Tibial nerve (tissue), 4 donors: ENCODE measurements around the gene KATNAL1. TPM values are rescaled to one million over a fixed set of nuclear protein-coding genes. Genes with fewer than 3 reads are reported as not detected.

Source experiments
- DNase-seq, 2 donors: peaks; one replicate each; pipeline ENCODE4 v3.0.0-alpha.2; 2019; ENCODE audit warnings: low spot score in 2 of 2
- H3K27ac ChIP-seq, 4 donors: fragments of 200-600 bp; sonication (generic) in 3 of 4; one replicate each; pipeline ENCODE4 v1.5.1; 2017 to 2019; ENCODE audit warnings: mild to moderate bottlenecking in 1 of 4
- H3K27me3 ChIP-seq, 2 donors: fragments of 200-600 bp; sonication (generic) in 1 of 2; one replicate each; pipeline versions ENCODE4 v1.5.1 to v1.6.0; 2017 to 2019
- H3K36me3 ChIP-seq, 3 donors: fragments of 200-600 bp; sonication (generic); one replicate each; pipeline ENCODE4 v1.5.1; 2018 to 2019
- H3K4me1 ChIP-seq, 4 donors: fragments of 200-600 bp; sonication (generic) in 3 of 4; one replicate each; pipeline ENCODE4 v1.5.1; 2017 to 2019
- H3K4me3 ChIP-seq, 4 donors: fragments of 200-600 bp; sonication (generic) in 3 of 4; one replicate each; pipeline ENCODE4 v1.5.1; 2017 to 2019; ENCODE audit warnings: mild to moderate bottlenecking in 1 of 4, moderate library complexity in 1 of 4
- H3K9me3 ChIP-seq, 4 donors: fragments of 200-600 bp; sonication (generic) in 3 of 4; one replicate each; pipeline ENCODE4 v1.5.1; 2017 to 2019
- EP300 ChIP-seq, 2 donors: sonication (generic); formaldehyde crosslinking; IDR thresholded peaks; one replicate each; pipeline ENCODE4 v1.6.1; 2017; ENCODE audit warnings: antibody characterized with exemption in 2 of 2, mild to moderate bottlenecking in 1 of 2
- POLR2A ChIP-seq, 2 donors: fragments of 450-650 bp; IDR thresholded peaks; one replicate each; pipeline ENCODE4 v1.6.1; 2017; ENCODE audit warnings: antibody characterized with exemption in 2 of 2, mild to moderate bottlenecking in 2 of 2, moderate library complexity in 2 of 2
- WGBS, 2 donors: methylation state at CpG; one replicate each; pipeline ENCODE4 v1.1.5; 2018; 5-methylcytosine and 5-hydroxymethylcytosine counted together
- total RNA-seq, 4 donors: library from RNA; depleted of rRNA; stranded (reverse); fragments of >200 nt; gene quantifications; one replicate each; pipeline ENCODE4 v1.1.0, GENCODE V29; 2016
- TF ChIP-seq, protein P1 (sequence below), 5 experiments: fragments of 200-600 bp in 3 of 5; fragments of 450-650 bp in 2 of 5; sonication (generic) in 3 of 5; IDR thresholded peaks; one replicate each; pipeline ENCODE4 v1.5.1; 2016 to 2019; ENCODE audit warnings: antibody characterized with exemption in 5 of 5, mild to moderate bottlenecking in 3 of 5, moderate library complexity in 2 of 5

Gene KATNAL1
- total RNA-seq, 4 donors from 2014 or later: 13.5 to 27.2 (median 21.7) TPM

DNA sequence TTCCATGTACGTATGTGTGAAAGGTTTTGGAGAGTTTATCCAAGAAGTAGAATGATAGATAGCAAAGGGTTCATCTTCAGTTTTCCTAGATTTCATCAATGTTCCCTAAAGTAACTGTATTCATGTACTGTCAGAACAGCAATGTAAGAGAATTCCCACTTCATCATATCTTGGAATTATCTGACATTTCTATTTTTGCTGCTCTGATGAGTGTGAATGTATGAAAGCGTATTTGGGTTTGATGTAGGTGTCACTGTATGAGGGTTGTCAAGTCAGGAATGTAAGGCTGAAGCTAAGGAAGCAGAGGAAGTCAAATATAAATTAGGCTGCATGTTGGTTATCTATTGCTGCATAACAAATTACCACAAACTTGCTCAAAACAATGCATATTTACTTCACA is 7.2 kb upstream of the KATNAL1 start:
- Histone ChIP-seq H3K4me1 (peaks cover 0 to 48% (median 22%) of the 10 kb centered on the region in 4 donors), H3K4me3 (no peak overlapping the region), H3K27me3 (no peaks in the 10 kb centered on the region), H3K36me3 (peaks cover 0 to 8% (median 0%) of the 10 kb centered on the region in 3 donors), H3K9me3 (no peaks in the 10 kb centered on the region), H3K27ac (no peak overlapping the region)
- DNase-seq: no peak
- TF ChIP-seq POLR2A (IDR thresholded peaks at IDR 0.05) (no peak), EP300 (IDR thresholded peaks at IDR 0.05) (no peak)
- TF ChIP-seq, protein P1, sequence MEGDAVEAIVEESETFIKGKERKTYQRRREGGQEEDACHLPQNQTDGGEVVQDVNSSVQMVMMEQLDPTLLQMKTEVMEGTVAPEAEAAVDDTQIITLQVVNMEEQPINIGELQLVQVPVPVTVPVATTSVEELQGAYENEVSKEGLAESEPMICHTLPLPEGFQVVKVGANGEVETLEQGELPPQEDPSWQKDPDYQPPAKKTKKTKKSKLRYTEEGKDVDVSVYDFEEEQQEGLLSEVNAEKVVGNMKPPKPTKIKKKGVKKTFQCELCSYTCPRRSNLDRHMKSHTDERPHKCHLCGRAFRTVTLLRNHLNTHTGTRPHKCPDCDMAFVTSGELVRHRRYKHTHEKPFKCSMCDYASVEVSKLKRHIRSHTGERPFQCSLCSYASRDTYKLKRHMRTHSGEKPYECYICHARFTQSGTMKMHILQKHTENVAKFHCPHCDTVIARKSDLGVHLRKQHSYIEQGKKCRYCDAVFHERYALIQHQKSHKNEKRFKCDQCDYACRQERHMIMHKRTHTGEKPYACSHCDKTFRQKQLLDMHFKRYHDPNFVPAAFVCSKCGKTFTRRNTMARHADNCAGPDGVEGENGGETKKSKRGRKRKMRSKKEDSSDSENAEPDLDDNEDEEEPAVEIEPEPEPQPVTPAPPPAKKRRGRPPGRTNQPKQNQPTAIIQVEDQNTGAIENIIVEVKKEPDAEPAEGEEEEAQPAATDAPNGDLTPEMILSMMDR (IDR thresholded peaks at IDR 0.05): no peak
- WGBS, 2 donors: 91 to 92% methylated on average over 2 of the region's 2 CpGs

DNA sequence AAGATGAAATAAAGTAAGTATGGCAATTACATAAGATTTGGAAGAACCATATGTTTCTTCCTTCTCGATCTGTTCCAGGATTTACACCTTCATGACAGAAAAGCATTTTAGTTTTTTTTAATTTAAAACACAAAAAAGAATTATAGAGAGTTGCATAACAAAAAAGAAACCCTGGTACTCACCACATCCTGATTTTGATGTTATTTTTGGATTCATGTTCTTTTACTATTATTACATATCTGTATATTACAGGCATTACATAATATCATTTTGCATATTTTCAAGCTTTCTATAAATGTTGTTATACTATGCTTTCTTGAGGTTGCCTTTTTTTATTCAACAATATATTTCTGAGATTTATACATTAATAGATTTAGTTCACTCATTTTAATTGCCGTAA is 6.7 kb upstream of the KATNAL1 start:
- no peak for DNase-seq
- Histone ChIP-seq H3K9me3 (no peaks in the 10 kb centered on the region), H3K36me3 (peaks cover 0 to 8% (median 0%) of the 10 kb centered on the region in 3 donors), H3K4me1 (peaks cover 0 to 43% (median 21%) of the 10 kb centered on the region in 4 donors), H3K27ac (no peak overlapping the region), H3K4me3 (no peak overlapping the region), H3K27me3 (no peaks in the 10 kb centered on the region)
- TF ChIP-seq POLR2A (IDR thresholded peaks at IDR 0.05): no peak
- WGBS, 2 donors: 92 to 94% methylated on average over 2 of the region's 2 CpGs

DNA sequence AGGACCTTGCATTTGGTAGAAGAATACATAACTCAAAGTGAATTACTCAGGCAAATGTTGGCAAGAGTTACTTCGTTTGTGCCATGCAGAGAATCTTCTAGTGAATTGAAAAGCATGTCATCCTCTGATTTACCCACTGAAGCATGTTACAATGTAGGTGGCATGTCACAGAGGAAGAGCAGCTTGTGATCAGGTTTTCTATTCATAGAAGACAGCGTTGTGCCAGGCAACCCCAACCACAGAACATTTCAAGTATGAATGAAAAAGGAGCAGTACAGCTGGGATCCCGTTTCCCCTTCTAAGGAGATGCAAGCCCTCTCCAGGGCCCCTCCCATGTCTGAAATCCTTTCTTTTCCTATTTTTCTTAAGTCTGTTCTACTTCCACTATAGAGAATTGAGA is 6.0 kb upstream of the KATNAL1 start:
- TF ChIP-seq, protein P1 (IDR thresholded peaks at IDR 0.05): no peak
- TF ChIP-seq POLR2A (IDR thresholded peaks at IDR 0.05) (no peak), EP300 (IDR thresholded peaks at IDR 0.05) (no peak)
- no peak for DNase-seq
- Histone ChIP-seq H3K9me3 (no peaks in the 10 kb centered on the region), H3K36me3 (peaks cover 0 to 8% (median 0%) of the 10 kb centered on the region in 3 donors), H3K4me3 (no peak overlapping the region), H3K4me1 (peaks cover 0 to 41% (median 18%) of the 10 kb centered on the region in 4 donors), H3K27ac (no peak overlapping the region), H3K27me3 (no peaks in the 10 kb centered on the region)
- 50 to 56% methylated on average over 3 of the region's 3 CpGs for WGBS, 2 donors

DNA sequence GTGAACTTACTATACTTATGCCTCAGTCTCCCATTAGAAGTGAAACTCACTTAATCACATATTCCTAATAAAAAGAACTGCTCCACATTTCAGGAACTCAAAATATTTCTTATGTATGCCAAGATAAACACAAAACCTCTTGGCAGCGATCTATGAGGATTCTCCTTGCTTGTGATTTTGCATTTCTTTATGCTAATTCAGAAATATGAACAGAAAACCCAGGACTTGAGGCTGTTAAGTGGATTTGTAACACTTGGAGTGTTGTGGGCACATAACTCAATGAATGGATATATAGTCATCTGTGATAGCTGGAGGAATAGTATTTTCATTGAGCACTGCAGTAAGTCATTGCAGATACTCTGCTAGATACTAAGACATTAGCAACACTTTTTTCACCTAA is 5.6 kb upstream of the KATNAL1 start:
- Histone ChIP-seq H3K9me3 (no peaks in the 10 kb centered on the region), H3K36me3 (peaks cover 0 to 8% (median 0%) of the 10 kb centered on the region in 3 donors), H3K4me3 (no peak overlapping the region), H3K27ac (no peak overlapping the region), H3K4me1 (peaks cover 0 to 40% (median 15%) of the 10 kb centered on the region in 4 donors), H3K27me3 (no peaks in the 10 kb centered on the region)
- DNase-seq: no peak
- 17 to 35% methylated on average over 1 of the region's 1 CpG for WGBS, 2 donors
- TF ChIP-seq POLR2A (IDR thresholded peaks at IDR 0.05) (no peak), EP300 (IDR thresholded peaks at IDR 0.05) (no peak)
- TF ChIP-seq, protein P1 (IDR thresholded peaks at IDR 0.05): no peak

DNA sequence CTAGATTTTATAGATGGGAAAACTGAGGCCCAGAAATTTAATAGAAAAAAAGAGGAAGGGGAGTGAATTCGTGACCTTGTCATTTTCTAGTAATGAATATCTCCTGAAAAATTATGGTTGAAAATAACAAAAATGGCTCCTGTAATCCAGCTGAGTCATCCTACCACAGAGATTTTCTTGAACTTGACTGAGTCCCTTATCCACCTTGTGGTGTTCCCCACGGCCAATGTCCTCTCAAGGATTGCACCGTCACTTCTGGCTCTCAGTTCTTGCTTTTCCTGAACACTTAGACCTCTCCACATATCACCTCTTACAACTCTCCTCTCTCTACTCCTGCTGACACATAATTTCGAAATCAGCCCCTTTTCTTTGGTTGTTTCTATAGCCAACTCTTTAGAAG is 1.2 kb upstream of the KATNAL1 start:
- Histone ChIP-seq H3K4me1 (peaks cover 0 to 53% (median 14%) of the 10 kb centered on the region in 4 donors), H3K27ac (peak overlapping the region in 1 of 4 donors; percentile 10), H3K36me3 (peaks cover 0 to 8% (median 0%) of the 10 kb centered on the region in 3 donors), H3K9me3 (no peaks in the 10 kb centered on the region), H3K27me3 (no peaks in the 10 kb centered on the region), H3K4me3 (no peak overlapping the region)
- no peak for DNase-seq
- 83 to 90% methylated on average over 4 of the region's 4 CpGs for WGBS, 2 donors
- TF ChIP-seq, protein P1 (IDR thresholded peaks at IDR 0.05): no peak
- no peak for TF ChIP-seq POLR2A (IDR thresholded peaks at IDR 0.05)
- TF ChIP-seq EP300 (IDR thresholded peaks at IDR 0.05): no peak

DNA sequence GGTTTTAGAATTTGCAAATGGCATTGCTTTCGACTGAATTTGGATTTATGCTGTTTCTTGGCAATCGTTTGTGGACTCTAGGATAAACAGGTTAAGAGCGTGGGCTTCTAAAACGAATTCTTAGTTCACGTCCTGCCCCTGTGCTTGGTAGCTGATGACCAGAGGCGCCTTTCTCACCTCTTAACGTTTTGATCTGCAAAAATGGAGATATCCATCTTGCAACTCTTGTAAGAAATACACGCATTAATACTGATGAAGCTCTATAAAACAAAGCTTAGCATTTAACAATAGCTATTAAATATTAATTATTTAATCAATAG is 580 bp upstream of the KATNAL1 start:
- H3K9me3 ChIP-seq: no peaks in the 10 kb centered on the region
- H3K4me3 ChIP-seq: peak overlapping the region; percentile 64 to 99 (median 86)
- H3K4me1 ChIP-seq: peaks cover 0 to 52% (median 10%) of the 10 kb centered on the region in 4 donors
- 32 to 33% methylated on average over 8 of the region's 8 CpGs for WGBS, 2 donors
- H3K27ac ChIP-seq: peak overlapping the region; percentile 91 to 93 (median 92)
- H3K27me3 ChIP-seq: no peaks in the 10 kb centered on the region
- no peak for DNase-seq
- TF ChIP-seq, protein P1 (IDR thresholded peaks at IDR 0.05): no peak
- TF ChIP-seq POLR2A (IDR thresholded peaks at IDR 0.05): no peak
- TF ChIP-seq EP300 (IDR thresholded peaks at IDR 0.05): no peak
- H3K36me3 ChIP-seq: peaks cover 0 to 8% (median 0%) of the 10 kb centered on the region in 3 donors
